ENCODE measurements around the gene GALNT14.

Gene GALNT14

GRCh38 chr2:31086590-31086989, 51.6 kb downstream of the GALNT14 start:
- DNase-seq (ENCODE audit: low read depth in 2 of 2) = no peak

DNA sequence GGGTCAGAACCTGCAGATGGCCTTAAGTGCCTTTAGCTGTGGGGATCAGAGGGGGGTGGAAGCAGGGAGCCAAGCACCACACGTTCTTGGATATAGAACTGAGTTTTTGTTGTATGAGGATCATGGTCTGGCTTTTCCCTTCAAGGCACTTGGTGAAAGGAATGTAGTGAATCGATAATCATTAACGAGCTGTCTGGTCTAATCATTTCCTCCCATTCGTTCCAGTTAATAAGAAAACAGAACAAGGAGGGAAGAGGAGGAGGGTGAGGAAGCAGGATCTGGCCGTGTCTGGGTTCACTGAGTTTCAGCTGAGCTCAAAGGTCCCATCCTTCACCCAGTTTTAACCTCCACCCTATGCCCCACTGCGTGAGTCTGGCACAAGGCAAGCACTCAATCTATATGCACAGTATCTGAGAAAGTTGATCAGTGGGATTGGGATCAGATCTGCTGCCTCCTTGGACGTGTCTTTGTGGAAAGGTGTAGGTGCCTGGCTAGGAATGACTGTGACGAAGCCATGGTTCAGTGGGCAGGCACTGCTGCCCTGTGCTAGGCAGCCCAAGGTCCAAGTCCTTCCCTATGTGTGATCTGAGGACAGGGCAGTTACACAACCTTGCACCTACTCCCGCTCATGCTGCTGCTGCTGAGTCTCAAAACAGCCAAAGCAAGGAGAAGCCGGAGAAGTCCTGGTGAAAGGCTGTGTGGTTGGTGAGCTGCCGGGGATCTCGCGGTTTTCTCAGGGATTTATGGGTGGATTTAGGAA, 54.8 kb downstream of the GALNT14 start:
- DNase-seq (ENCODE audit: low read depth in 2 of 2) = no peak

DNA sequence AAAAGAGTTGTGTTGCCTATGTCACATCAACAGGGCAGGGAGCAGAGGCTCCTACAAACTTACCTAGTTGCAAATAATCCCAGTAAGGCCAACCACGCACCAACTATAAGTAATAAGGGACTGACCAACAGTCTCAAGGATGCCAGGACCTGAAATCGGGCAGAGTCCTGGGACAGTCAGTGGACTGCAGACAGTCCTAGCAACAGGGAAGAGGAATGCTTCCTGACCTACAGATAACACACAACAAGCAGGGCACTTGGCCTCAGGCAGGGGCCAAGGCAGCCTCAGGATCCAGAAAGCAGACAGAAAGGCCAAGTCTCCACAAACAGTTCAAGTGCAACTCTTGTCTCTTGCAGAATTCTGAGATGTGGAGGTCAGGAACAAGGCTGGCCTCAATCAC, 56.2 kb downstream of the GALNT14 start:
- DNase-seq (ENCODE audit: low read depth in 2 of 2) = no peak

DNA sequence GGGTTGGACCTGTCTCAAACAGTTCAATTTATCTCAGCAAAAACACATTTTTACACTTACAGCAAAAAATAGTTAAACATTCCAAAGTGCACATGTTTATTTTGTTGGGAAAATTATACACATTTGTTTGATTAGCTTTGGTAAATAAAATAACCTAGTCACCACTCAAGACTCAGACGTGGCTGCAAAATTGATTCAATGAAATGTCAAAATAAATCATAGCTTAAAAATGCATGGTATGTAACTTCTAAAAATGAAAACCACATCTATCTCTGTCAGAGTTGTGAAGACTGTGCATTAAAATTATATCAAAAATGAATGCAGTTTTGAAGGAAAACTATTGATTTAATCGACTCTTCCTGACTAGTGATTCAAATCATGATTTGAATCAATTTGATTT, 56.7 kb downstream of the GALNT14 start:
- DNase-seq (ENCODE audit: low read depth in 2 of 2) = no peak

DNA sequence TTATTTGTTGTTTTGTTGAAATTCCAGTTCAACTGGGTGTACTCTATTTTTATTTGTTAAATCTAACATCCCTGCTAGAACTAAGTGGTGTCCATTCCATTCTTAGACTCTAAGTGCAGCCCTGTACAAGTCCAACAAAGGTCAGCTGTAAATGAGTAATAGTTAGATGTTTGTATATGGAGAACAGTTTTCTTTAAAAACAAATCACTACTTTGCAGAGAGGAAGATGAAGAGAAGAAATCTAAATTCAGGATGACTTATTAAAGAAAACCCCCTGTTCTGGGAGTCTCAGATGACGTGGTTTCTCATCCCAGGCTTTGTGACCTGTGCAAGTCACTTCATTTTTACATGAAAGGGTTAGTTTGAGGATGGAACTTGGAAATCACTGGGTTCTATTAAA, 57.9 kb downstream of the GALNT14 start:
- DNase-seq (ENCODE audit: low read depth in 2 of 2) = no peak

- DNase-seq (ENCODE audit: low read depth in 2 of 2) = no peak
These were observed 58.6 kb downstream of the GALNT14 start for GRCh38 chr2:31079665-31080064.

DNA sequence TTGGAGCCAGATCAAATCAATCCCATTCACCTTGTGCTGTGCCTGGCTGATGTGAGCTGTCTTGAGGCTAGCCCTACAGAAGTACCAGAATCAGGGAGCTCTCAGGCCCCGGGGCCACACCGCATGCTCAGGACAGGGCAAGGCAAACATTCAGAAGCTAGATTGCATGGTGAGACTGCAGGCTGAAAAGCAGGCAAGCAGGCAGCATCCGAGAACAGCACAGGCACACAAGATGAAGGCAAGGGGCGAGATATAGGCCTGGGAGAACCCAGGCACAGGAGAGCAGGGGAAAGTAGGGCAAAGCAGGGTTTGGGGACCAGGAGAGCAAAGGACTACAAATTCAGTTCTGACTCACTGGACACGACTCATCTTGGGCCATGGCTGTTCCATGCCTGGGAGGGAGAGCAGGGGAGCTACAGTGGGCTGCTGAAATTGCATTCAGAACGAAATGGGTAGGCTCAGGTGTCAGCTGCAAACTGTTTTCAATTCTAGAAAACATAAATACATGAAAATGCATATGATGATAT, 59.6 kb downstream of the GALNT14 start:
- DNase-seq (ENCODE audit: low read depth in 2 of 2) = no peak

- DNase-seq (ENCODE audit: low read depth in 2 of 2) = no peak
These were observed 60.2 kb downstream of the GALNT14 start for GRCh38 chr2:31078011-31078410.

- no peak for DNase-seq (ENCODE audit: low read depth in 2 of 2)
These were observed 62.2 kb downstream of the GALNT14 start for GRCh38 chr2:31075941-31076590.

DNA sequence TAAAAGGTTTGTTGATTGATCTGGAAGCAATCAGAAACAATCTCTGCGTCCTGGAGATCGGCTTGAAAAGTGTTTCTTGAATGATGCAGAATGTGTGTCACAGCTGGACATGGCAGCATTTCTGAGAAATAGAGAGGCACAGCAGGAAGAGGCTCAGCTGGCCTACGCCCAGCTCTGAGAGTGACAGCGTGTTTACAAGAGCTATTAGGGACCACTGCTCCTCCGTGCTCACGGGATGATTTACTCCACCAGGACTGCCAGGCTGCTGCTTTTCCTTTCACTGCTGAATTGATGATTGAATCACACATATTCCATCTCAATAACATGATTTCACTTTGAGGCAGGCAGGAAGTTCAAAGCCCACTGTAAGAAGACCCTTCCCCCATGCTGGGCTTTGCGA, 62.8 kb downstream of the GALNT14 start:
- DNase-seq (ENCODE audit: low read depth in 2 of 2) = no peak

DNA sequence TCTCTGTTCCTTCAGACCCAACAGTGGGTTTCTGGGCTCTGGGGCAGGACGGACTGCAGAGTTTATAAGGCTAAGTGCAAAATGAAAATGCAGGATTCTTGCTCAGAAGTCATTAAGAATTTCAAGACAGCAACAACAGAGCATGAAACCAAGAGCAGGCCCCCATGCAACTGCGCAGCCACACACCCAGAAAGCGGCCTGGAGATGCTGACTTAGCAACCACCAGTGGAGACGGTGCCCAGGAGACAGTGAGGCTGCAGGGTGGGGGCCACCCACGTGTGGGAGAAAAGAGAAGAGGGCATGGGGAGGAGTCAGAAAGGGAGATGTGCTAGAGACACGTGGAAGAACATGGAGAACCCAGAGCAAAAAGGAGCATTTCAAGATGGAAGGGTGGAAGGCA, 66.5 kb downstream of the GALNT14 start:
- DNase-seq (ENCODE audit: low read depth in 2 of 2) = no peak

- DNase-seq (ENCODE audit: low read depth in 2 of 2) = no peak
These were observed 67.7 kb downstream of the GALNT14 start for GRCh38 chr2:31070339-31071125.

GRCh38 chr2:31069643-31070325, 68.5 kb downstream of the GALNT14 start:
- no peak for DNase-seq (ENCODE audit: low read depth in 2 of 2)

DNA sequence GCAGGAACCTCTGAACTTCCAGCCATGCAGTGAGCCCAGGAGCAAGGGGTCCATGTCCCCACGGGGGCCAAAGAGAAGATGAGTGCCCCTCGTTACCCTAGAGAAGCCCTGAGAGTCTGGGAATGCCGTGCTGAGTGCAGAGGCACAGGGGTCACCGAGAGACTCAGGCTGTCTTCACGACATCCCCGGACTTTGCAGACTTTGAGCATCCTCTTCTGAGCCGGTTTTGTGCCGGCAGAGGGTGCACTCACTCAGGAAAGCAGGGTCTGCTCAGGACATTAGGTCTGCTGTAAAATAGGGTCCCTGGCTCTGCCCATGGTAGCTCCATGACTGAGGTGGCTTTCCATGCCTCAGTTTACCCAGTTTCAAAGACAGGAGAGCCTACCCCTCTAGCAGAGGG, 71.0 kb downstream of the GALNT14 start:
- no peak for DNase-seq (ENCODE audit: low read depth in 2 of 2)

- DNase-seq (ENCODE audit: low read depth in 2 of 2) = no peak
These were observed 71.7 kb downstream of the GALNT14 start for GRCh38 chr2:31066551-31066950.

- DNase-seq (ENCODE audit: low read depth in 2 of 2) = no peak
These were observed 72.2 kb downstream of the GALNT14 start for GRCh38 chr2:31066086-31066485.

DNA sequence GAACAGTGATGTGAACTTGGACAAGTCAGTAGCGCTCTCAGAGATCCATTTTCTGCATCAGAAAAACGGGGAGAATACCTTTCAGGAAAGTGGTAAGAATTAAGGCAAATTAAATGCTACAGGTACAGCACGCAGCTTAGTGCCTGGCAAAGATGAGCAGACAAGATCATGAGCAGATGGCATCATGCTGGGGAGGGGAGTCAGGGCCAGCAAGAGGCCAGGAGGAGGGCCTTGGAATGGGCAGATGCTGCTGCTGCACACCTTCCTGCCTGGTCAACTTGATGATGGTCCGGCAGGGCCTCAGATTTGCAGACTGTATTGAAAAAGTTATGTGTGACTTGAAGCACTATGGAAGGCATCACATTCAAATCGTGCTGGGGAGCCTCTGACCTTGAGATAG, 72.9 kb downstream of the GALNT14 start:
- no peak for DNase-seq (ENCODE audit: low read depth in 2 of 2)

- DNase-seq (ENCODE audit: low read depth in 2 of 2) = no peak
These were observed 77.8 kb downstream of the GALNT14 start for GRCh38 chr2:31060397-31060796.

DNA sequence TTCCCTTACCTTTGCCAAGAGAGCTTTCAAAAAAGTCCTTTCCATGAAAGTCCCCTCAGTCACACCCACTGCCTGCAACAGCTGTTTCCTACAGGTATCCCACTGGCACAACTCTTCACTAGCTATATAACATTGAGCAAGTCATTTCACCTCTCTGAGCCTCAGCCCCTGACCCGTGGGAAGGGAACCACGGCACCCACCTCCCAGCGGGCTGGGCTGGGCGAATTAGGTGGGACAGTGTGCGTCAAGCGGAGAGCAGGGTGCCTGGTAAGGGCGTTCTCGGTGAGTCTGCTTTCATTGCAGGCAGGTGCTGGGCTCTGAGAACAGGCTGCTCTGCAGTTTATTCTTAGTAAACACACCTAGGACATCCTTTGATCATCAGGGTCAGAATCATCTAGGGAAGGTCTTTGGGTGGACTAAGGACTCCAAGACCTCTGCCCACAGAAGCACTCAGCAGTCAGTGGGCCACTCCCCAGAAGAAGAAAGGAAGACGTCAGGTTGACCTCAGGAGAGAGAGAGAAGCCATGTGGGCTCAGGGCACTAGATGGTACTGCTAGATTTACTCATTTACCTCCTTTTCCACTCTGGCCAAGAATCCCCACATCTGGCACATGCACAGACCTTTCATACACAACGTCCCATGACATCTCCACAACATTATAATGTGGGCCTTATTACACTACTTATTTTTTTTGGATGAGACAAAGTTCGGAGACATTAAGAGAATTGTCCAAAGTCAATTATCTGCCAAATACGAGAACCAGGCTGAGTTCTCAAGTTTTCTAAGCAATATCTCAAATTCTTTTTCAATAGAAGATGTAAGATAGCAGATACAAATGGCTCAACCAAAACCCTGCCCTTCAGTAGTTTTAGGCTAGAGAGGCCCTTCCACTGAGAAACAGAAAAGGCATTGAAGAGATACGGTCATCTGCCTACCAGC, 79.9 kb downstream of the GALNT14 start:
- no peak for DNase-seq (ENCODE audit: low read depth in 2 of 2)

DNA sequence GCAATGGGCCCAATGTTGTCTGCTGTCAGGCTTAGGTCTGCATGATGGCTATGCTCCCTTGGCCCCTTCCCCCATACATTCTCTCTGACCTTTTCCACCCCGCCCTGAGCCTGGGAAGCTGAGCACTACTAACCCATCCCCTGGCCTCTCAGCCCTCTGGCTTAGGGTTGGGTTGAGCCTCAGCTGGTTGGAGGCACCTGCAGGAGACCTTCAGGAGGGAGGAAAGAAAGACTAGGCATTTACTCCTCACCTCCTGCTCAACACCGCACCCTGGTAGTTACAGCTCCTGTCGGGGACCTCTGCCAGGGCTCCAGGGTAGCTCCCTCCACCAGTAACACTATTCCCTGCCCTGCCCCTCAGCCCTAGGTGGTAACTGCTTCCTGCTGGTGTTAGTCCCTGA, 80.5 kb downstream of the GALNT14 start:
- no peak for DNase-seq (ENCODE audit: low read depth in 2 of 2)

DNA sequence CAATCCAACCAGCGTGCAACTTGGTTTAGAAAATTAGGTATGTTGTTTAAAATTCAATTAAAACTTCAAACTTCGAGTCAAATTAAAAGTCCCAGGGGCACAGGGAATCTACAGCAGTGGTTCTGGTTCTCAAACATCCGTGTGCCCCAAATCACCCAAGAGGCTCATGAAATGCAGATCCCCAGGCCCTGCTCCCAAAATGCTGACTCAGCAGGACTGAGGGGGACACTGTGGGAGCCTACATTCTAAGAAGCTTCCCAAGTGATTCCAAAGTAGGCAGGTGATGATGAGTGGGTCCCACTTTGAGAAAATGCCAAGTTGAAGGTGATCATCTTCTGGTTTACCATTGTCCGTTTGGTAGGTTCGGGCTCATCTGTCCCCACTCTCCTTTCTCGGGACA, 82.3 kb downstream of the GALNT14 start:
- no peak for DNase-seq (ENCODE audit: low read depth in 2 of 2)

All from stimulated activated CD8-positive, alpha-beta memory T cell treated with anti-CD3 and anti-CD28 coated beads, Interleukin-7, amount 100 ng/mL, for 4 hours (primary cell).